ENCODE data around the gene KRTAP5-4.
"Not testable (repeated sequence)": the region's sequence is repeated elsewhere in the genome, so short reads cannot be mapped to it uniquely, and the experiment has no call there.

Gene KRTAP5-4

DNA sequence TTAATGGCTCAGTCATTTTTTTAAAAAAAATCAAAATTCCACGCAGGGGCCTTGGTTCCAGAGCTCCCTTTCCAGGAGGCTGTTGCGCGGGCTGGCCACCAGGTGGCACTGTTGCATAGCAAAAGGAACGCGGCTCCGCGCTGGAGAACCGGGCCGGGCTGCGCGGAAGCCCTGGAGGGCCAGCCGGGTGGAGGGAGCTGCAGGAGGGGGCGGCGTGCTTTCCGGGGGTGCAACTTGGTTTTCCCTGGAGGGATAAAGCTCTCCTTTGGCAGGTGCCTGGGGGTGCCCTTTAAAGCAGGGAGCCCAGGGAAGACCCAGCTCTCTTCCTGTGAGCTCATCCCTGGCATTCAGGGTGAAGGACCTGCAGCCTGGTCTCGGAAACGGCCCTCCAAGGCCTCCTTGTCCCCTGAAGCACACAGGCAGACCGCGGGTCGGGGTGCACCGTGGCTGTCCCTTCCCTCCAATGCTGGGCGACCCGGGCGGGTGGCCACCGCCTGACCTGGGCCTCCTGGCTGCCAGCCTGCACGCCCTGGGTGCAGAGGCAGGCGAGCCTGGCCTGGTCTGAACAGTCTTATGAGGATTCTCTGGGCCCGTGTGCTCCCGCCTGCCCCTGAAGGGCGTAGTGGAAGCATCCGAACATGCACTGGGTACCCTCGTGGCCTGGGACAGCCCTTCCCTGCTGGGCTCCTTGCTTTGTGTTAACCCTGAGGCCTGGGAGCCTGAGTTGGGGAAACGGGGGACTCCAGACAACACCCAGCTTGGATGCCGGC, 31.0 kb upstream of the KRTAP5-4 start:
- peak in 1 of 2 experiments; percentile 28 for DNase-seq

DNA sequence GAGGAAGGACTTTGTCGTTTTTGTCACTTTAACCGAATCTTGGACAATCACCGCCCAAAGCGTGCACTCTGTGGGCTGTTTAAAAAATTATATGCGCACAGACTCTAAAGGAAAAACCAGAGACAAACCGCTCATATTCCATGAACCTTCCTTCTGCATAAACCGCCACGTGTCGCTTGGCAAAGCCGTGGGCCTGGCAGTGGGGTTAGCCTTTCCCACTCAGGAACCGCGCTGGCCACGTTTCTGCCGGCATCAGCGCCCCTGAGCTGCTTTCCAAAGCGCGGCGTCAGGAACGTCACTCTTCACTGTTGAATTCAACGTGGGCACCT, 30.5 kb upstream of the KRTAP5-4 start:
- no peak for DNase-seq

DNA sequence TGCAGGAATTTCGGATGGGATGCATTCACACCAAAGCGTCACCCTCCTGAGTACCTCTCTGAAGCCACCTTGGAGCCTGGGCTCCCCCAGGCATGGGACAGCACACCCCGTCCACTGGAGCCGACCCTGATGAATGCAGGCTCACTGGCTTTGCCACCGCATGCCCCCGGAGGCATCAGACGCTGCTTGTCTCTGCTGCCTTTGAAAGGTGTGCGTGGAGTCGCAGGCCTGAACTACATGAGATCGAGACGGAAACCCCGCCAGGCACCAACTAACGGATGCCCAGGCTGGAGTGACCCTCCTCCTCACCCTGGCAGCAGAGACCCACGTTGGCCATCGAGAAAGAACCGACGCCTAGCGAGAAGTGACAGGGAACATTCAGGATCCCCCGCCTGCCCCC, 30.1 kb upstream of the KRTAP5-4 start:
- no peak for DNase-seq

DNA sequence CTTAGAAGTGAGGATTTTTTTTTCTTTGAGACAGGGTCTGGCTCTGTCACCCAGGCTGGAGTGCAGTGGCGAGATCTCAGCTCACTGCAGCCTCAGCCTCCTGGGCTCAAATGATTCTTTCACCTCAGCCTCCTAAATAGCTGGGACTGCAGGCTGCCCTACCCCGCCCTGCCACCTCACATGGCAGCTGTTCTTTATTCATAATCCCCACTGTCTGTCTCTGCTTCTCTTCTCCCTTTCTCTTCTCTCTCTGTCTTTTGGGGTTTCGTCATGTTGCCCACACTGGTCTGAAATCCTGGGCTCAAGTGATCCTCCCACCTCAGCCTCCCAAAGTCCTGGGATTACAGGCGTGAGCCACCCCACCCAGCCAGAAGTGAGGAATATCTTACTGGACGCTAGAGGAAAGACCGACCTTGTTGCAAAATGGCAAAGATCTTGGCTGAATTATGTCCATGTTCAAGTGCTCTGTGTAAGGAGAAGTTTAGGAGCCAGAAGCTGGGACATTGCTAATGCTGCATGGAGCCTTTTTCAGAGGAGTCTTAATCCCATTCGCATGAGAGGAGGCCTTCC, 29.6 kb upstream of the KRTAP5-4 start:
- no peak for DNase-seq

DNA sequence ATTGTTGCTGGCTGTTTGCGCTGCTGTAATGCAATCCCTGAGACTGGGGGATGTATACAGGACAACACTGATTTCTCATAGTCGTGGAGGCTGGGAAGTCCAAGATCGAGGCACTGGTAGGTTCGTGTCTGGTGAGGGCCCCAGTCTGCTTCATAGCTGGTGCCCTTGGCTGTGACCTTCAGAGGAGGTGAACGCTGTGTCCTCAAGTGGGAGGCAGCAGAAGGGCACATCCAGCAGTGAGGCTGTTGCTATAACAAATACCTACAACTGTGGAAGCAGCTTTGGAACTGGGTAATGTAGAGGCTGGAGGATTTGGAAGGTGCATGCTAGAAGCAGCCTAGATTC, 29.0 kb upstream of the KRTAP5-4 start:
- no peak for DNase-seq

DNA sequence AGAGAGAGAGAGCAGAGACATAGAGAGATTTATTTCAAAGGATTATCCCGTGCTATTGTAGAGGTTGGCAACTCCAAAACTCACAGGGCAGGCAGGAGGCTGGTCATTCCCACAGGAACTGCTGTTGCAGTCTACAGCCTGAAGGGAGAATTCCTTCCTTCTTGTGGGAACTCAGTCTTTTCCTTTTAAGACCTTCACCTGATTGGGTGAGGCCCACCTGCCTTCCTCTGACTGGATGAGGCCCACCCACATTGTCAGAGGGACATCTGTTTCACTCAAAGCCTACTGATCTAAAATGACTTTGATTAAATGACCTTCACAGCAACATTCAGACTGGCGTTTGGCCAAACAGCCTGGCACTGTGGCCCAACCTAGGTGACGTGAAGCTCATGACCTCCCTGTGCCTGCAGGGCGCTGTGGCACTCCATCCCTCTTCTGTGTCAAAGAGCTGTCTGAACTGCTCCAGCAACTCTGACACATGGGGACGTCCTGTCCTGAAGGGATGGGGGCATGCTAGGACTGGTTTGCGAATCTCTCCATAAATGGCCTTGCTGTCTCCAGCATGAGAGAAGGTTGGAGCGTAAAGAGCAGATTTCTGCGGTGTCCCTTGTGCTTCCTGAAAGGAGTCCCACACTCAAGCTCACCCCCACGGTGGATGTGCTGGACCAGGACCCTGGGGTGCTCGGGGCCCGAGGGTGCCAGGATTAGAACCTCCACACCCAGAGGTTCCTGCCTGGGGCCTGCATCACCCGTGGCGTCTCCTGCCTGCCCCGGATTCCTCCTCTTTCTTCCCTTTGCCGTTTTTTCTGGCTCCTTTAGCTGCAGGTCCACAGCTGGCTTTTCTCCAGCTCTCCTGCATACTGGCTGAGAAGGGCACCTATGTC, 28.3 kb upstream of the KRTAP5-4 start:
- no peak for DNase-seq

DNA sequence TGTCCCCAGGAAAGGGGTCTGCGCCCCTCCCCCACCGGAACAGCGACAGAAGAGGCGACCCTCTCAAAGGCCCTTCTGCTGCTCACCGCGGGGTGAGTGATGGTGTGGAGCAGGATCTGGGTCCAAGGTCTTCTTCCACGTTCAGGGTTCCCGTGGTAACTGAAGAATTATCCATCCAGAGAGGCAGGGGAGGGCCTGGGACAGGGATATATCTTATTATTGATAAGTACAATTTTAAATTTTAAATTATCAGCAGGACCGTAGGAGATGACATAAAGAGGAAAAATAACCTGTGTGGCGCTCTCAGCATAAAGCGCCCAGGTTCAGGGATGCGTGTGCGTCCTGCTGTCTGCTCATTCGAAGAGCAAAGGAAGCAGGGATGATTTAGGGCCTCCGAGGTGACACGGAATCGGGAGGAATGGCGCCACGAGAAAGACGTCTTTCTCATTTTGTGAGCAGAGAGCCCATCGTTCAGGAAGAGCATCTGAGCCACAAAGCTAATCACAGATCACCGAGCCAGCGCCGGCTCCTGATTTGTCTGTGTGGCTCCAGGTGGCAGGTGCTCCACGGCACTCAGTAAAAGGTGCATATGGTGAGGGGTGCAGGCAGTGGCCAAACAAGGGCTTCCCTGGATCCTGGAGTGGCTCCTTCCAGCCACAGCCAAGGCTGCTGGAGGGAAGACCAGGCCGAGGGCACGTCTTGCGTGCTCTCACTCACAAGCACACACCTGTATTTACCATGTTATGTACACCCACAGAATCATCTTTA, 26.9 kb upstream of the KRTAP5-4 start:
- DNase-seq, result no peak

DNA sequence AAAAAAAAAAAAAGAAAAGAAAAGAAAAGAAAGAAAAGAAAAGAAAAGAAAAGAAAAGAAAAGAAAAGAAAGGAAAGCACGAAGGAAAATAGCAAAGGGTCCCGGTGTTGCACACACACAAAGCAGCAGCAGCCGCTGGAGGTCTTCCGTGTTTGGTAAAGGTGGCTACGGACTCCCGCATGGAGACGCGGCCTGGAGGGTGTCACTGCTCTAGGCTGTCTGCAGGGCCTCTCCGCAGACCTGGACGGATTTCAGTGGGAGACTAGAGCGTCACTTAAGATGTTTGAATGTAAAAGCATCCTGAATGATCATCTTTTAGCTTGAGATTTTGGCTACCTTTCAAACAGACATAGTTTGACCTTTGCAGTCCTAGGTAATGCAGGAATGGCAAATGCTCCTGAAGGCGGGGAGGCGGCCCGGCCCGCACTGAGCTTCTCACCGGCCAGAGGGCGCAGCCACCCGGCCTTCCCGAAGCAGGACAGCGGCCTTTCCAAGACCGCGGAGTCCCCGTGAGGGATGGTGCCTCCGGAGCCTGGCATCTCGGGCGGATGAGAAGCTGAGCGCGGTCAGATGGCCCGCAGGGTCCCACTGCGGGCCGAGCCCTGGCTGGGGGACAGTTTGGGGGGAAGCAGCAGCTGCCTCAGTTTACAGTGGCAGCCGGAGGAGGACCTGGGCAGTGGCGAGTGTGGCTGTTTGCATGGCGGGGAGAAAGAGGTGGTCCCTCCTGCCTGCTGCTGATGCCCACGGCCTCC, 26.1 kb upstream of the KRTAP5-4 start:
- no peak for DNase-seq

DNA sequence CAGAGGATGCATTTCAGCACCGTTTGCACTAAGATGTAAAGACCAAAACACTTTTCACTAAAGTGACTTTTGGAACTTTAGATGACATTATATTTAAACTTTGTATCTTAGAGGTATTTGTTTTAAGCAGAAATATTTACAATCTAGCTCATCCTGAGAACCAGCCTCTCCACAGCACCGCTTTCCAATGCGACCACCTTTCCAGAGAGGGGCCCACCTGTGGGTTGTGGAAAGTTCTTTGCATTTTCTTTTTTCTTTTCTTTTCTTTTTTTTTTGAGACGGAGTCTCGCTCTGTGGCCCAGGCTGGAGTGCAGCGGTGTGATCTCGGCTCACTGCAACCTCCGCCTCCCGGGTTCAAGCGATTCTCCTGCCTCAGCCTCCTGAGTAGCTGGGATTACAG, 24.6 kb upstream of the KRTAP5-4 start:
- not testable (repeated sequence) for DNase-seq

DNA sequence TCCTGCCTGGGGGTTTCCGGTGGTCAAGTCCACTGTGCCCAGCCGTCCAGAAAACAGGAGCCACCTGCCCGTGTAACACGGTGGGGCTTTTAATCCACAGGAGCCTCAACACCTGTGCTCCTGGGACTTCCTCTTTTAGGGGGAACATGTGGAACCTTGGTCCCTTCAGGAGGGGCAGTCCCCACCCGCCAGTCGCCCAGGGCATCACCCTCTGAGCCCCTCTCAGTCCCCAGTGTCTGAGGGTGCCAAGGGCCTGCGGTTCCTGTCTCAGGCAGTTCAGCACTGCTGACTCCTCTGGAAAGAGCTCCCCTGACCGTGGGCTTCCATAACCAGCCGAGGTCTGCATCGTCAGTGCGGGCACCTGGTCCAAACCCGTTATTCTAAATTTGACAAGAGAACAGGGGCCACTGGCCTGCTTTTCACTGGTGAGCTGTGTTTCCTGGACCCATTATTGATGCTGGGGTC, 23.5 kb upstream of the KRTAP5-4 start:
- DNase-seq, result no peak

DNA sequence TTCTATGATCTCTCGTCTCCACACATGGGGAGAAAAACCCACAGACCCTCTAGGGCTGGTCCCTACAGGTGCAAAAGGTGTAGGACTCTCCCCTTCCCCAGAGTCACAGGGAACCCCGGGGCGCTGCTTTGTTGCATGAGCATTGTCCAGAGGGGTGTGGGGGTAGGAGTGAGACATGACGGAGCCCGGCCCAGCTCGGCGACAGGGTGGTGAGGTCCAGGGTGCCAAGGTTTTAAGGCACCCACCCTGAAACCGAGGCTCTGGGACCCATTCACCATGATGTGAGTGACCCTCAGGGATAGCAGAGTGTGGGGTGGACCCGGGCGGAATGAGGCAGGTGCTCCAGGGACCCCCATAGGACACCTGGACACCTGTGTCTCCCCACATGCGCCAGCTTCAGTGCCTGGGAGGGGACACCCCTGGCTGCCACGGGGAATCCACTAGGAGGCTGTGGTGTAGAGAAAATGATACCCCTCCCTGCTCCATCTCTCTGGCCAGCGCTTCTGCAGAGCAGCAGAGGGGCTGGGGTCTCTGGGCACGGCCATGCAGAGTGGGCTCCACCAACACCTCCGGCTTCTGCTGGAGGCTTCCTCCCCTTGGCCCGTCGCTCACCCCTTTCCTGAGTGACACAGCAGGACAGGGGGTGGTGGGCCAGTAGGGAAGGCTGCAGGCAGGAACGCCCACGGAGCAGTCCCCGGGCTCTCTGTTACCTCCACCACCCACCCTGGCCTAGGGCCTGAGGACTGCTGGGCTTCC, 22.8 kb upstream of the KRTAP5-4 start:
- DNase-seq, result no peak

DNA sequence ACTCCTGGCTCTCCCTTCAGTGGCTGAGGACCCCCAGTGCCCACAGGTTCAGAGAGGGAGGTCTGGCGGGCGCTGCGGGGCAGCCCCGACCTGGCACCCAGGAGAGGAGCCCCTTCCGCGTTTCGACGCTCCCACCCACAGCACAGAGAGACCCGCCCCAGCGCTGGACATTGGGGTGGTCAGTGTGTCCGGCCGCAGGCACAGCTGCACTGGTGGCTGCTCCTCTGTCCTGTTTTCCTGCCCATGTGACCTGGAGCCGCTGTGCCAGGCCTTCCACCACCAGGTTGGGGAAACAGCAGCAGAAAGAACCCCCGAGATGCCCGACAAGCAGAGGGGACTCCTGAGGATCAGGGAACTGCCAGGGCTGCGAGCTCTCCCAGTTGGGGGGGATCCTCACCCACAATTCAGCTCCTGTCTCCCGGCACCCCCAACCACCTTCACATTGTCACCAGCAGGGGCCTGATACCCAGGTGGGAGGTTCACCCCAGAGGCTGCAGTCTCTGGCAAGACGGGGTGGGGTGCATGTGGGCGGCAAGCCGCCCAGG, 21.3 kb upstream of the KRTAP5-4 start:
- DNase-seq, result no peak

DNA sequence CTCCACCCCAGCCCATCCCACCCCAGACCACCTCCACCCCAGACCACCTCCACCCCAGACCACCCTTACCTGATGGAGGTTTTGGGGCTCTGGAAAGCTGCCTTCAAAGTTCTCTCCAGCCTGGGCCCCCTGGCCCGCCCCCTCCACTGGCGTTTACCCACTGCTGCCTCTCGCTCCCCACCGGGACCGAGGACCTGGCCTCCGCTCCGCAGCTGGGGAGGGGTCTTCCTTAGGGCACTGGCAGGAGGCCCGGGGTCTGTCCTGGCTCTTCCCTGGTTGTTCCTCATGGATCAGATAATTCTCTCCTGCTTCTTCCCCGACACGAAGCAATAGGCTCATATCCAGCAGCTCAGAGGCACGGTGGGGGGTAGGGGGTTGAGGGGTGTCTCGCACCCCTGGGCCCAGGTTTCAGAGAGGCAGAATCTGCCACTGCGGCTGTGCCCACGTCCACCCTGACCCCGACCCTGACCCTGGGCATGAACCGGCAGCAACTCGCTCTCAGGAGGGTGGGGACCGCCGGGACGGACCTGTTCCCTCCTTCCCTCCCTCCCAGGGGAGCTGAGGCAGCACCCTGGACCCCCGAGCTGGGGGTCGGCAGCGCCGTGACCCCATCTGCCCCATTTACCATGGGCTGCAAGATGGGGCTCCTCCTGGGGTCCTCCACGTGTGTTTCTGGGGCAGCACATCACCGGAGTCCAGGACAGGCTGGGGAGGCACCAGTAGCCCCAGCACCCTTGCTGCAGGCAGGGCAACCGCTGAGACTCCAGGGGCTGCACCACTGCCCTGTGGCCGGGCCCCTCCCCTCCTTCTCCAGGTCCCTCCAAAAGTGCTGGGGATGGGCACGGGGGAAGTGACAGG, 20.6 kb upstream of the KRTAP5-4 start:
- no peak for DNase-seq

DNA sequence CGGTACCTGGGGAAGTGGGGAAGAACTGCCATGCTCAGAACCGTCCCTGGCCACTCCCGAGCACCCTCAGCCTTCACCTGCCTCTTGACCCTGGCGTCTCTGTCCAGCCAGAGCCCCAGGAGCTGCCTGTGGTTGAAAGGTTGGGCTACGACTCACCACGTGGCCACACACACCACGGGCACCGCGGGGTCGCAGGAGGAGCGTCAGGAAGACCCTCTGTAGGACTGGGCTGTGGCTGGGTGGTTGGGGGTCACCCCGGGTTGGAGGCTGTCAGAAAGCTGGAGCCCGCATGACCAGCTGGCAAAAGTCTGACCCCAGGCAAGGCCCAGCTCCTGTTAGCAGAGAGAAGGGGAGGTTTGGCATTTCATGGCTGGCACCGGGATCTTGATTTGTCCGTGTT, 19.2 kb upstream of the KRTAP5-4 start:
- no peak for DNase-seq

DNA sequence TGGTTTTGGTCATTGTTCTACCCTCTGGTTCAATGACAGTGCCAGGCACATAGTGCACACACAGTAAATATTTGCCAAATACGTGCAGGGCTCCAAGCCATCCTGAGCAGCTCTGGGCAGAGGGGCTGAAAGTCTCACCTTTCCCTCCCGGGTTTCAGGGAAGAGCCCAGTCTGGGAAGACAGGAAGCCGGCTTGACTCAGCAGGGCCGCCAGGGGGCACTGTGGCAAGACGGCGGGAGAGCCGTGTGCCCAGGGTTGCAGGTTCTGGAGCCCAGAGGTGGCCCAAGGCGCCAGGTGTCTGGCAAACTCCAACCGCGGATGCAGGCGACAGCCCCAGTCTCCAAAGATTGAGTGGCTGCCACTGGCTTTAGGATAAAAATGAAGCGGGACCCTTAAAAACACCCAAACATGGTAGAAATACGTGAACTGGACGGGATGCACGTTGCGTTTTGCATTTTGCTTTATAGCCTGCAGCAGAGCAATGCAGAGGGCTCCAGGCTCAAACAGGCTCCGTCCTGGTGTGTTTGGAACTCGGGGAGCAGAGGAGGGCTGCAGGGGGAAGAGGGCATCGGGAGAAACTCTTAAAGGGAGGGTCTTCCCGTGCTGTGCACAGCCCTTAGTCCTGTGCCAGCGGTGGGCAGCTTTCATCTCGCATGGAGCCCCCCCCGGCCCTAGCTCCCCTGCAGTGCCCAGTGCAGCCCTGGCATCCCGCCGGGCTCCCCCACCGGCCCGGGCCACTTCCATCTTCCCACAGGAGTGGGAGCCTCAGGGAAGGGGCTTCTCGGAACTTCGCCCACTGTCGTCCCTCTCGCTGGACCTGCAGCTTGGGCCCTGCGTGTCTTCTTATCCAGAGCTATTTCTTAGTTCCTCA, 18.4 kb upstream of the KRTAP5-4 start:
- peak in 1 of 2 experiments; percentile 14 for DNase-seq

DNA sequence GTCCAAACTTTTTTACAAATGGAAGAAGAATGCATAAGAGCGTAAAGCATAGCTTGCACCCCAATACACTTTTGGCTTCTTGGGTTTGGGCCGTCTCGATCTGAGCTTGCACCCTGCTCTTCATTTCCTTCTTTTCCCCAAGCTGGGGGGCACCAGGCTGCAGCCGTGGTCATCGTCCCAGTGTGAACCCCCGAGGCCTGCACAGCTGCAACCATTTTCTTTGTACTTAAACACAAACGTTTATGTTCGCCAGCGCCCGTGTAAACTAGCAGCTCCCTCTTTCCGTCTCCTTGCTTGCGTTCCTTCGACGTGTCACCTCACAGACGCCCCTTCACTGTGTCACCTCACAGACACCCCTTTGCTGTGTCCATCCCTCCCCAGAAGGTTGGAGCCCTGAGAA, 17.7 kb upstream of the KRTAP5-4 start:
- no peak for DNase-seq

DNA sequence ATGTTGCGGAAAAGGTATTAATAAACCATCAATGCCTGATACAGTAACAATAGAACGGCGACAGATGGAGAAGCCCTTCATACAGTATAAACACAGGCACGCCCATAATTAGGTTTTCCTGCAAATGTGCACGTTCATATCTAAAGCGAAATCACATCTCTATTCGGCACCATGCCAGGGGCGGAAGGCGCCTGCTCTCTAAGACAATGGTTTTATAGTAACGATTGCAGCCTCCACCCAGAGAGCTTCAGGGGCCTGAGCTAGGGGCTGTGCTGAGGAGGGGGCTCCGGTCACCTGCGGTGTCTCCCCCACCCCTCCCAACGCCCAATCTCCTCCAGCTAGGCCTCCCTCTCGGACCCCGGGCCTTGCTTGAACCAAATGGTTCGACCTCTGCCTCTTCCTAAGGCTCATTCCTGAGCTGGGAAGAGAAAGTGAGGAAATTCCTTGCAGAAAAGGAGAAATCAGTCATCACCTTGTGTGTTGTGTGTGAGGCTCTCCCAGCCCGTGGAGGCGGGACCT, 17.2 kb upstream of the KRTAP5-4 start:
- no peak for DNase-seq

DNA sequence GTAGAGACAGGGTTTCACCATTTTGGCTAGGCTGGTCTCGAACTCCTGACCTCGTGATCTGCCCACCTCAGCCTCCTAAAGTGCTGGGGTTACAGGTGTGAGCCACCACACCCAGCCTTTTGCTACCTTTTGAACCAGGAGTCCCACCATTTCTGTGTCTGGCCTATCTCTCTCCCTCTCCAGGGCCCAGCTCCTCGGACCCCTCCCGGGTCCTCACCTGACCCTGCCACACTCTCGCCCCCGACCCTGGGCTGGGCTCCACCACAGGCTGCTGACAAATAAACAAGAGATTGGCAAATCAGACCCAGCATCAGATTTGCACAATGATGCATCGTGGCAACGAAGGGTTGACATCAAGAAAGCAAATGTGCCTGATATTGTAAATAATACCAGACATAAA, 16.4 kb upstream of the KRTAP5-4 start:
- DNase-seq, result no peak

DNA sequence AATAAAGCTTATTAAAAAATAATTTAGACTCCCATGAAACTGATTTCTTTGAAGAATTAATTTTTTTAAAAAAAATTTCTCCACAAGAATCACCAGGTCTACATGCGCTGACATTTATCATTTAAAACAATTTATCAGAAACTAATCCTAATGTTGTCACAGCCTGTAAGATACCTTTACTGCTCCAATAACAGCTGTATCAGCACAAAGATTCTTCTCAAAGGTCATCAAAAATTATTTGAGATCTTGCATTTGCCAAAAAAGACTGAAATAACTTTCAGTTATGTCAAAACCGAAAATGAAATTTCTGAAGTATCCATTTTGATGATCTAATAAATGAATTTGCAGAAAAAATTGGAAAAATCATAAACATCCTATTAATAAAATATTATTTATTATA, 15.7 kb upstream of the KRTAP5-4 start:
- DNase-seq, result no peak
